Endothelial cell of umbilical vein (primary cell): ENCODE data around the gene EIF5A2. TPM values are rescaled to one million over a fixed set of nuclear protein-coding genes. Genes with fewer than 3 reads are reported as not detected.

Experiments used
- BruUV-seq: library from RNA; stranded (reverse); fragments of 400-500 nt; replicated peaks from 2 replicates; lab custom pipeline; 2021; lab: Mats Ljungman, UMichigan
- CTCF ChIA-PET: fragments of 300-600, 350-600 bp; sonication (Branson Sonifier 250); formaldehyde crosslinking; loops from one replicate; lab custom pipeline; 2021; ENCODE audit warnings: antibody characterized with exemption, inconsistent platforms; lab: Charles Lee
- POLR2A ChIA-PET: fragments of 300-600, 350-600 bp; sonication (Branson Sonifier 250); formaldehyde crosslinking; loops from one replicate; lab custom pipeline; 2021; ENCODE audit warnings: antibody characterized with exemption, inconsistent platforms; lab: Charles Lee
- DNase-seq: peaks from one replicate; pipeline ENCODE4 v3.0.0-alpha.2; 2011; ENCODE audit warnings: low read depth, low spot score
- FAIRE-seq: peaks from 2 replicates; lab custom pipeline; 2011; peaks lifted over from hg19 to GRCh38; lab: Jason Lieb, UNC
- H2AFZ ChIP-seq: 2 replicates; pipeline ENCODE4 v1.6.0; 2012; ENCODE audit warnings: low read depth, low read length, control low read depth, inconsistent platforms
- H3K27ac ChIP-seq: 2 replicates; pipeline ENCODE4 v1.5.1; 2011; ENCODE audit warnings: low read depth, mild to moderate bottlenecking, control low read depth, low read length, moderate library complexity; ENCODE audit not compliant: insufficient read depth
- H3K27me3 ChIP-seq, 2 experiments: 2 replicates each; pipeline versions ENCODE4 v1.6.0 to v1.6.1; 2011; ENCODE audit warnings: low read length in 2 of 2, mixed read lengths in 1 of 2; ENCODE audit not compliant: control insufficient read depth in 2 of 2, insufficient read depth in 2 of 2
- H3K36me3 ChIP-seq, 2 experiments: 2 replicates in 1 of 2; 3 replicates in 1 of 2; pipeline ENCODE4 v1.5.1; 2011; ENCODE audit warnings: low read length in 2 of 2, mild to moderate bottlenecking in 1 of 2, moderate library complexity in 1 of 2; ENCODE audit not compliant: control insufficient read depth in 2 of 2, insufficient read depth in 2 of 2; ENCODE audit errors: extremely low read depth in 1 of 2
- H3K4me1 ChIP-seq: 3 replicates; pipeline ENCODE4 v1.5.1; 2011; ENCODE audit warnings: mild to moderate bottlenecking, low read length; ENCODE audit not compliant: control insufficient read depth, insufficient read depth; ENCODE audit errors: extremely low read depth
- H3K4me2 ChIP-seq: 2 replicates; pipeline ENCODE4 v1.6.1; 2011; ENCODE audit warnings: low read length, control low read depth, mixed read lengths; ENCODE audit not compliant: insufficient read depth
- H3K4me3 ChIP-seq, 3 experiments: fragments of 200-600 bp in 1 of 3; sonication (generic), shearing (Covaris generic) in 1 of 3; replicated peaks in 1 of 3; 2 replicates each; pipeline ENCODE4 v1.5.1; 2011 to 2016; ENCODE audit warnings: control low read depth in 3 of 3, low read length in 3 of 3, mild to moderate bottlenecking in 2 of 3, inconsistent platforms in 1 of 3, low read depth in 1 of 3, moderate library complexity in 1 of 3; ENCODE audit not compliant: insufficient read depth in 1 of 3
- H3K79me2 ChIP-seq: 2 replicates; pipeline ENCODE4 v1.6.0; 2012; ENCODE audit warnings: low read length, inconsistent platforms; ENCODE audit not compliant: control insufficient read depth, insufficient read depth
- H3K9ac ChIP-seq: replicated peaks from 2 replicates; pipeline ENCODE3; 2011; ENCODE audit warnings: low read length, control low read depth; ENCODE audit not compliant: insufficient read depth; ENCODE audit errors: extremely low read depth
- H3K9me1 ChIP-seq: replicated peaks from 3 replicates; pipeline ENCODE4 v1.6.0; 2011; ENCODE audit warnings: mild to moderate bottlenecking, low read length; ENCODE audit not compliant: control insufficient read depth, insufficient read depth; ENCODE audit errors: extremely low read depth
- H3K9me3 ChIP-seq: replicated peaks from 2 replicates; pipeline ENCODE4 v1.5.1; 2012; ENCODE audit warnings: low read length, inconsistent platforms; ENCODE audit not compliant: control insufficient read depth, insufficient read depth
- H4K20me1 ChIP-seq: replicated peaks from 2 replicates; pipeline ENCODE3; 2011; ENCODE audit warnings: mild to moderate bottlenecking, low read length; ENCODE audit not compliant: control insufficient read depth, insufficient read depth; ENCODE audit errors: extremely low read depth
- CTCF ChIP-seq, 2 donors: IDR thresholded peaks; 1 replicate in 1 of 2; 2 replicates in 1 of 2; pipeline ENCODE4 v1.5.1; 2011; ENCODE audit warnings: low read length in 2 of 2, mild to moderate bottlenecking in 2 of 2, moderate library complexity in 2 of 2, control low read depth in 1 of 2, inconsistent platforms in 1 of 2, low read depth in 1 of 2; ENCODE audit not compliant: insufficient read depth in 1 of 2; ENCODE audit errors: extremely low read depth in 1 of 2
- EZH2 ChIP-seq: IDR thresholded peaks from 2 replicates; pipeline ENCODE4 v1.6.1; 2012; ENCODE audit warnings: borderline replicate concordance, low read depth, mild to moderate bottlenecking, moderate library complexity, low read length, inconsistent platforms; ENCODE audit not compliant: severe bottlenecking
- FOS ChIP-seq: IDR thresholded peaks from 2 replicates; pipeline ENCODE4 v1.6.1; 2011; ENCODE audit warnings: mild to moderate bottlenecking, low read length, moderate library complexity, borderline replicate concordance; ENCODE audit not compliant: insufficient read depth
- GATA2 ChIP-seq: IDR thresholded peaks from 2 replicates; pipeline ENCODE4 v1.7.0; 2011; ENCODE audit warnings: low read depth, mild to moderate bottlenecking, moderate library complexity, mixed read lengths, low read length; ENCODE audit not compliant: insufficient read length, insufficient read depth
- JUN ChIP-seq: IDR thresholded peaks from 2 replicates; pipeline ENCODE4 v1.6.1; 2011; ENCODE audit warnings: borderline replicate concordance, low read depth; ENCODE audit not compliant: insufficient read length, insufficient read depth
- MAX ChIP-seq: IDR thresholded peaks from 2 replicates; pipeline ENCODE4 v1.6.1; 2011; ENCODE audit not compliant: insufficient read depth, insufficient read length
- MYC ChIP-seq: IDR thresholded peaks from one replicate; pipeline ENCODE4 v1.6.1; 2011; ENCODE audit warnings: mild to moderate bottlenecking, low read depth, low read length
- POLR2A ChIP-seq: IDR thresholded peaks from 2 replicates; pipeline ENCODE4 v1.6.1; 2012; ENCODE audit warnings: low read depth, mild to moderate bottlenecking, control low read depth, low read length
- POLR2AphosphoS5 ChIP-seq: IDR thresholded peaks from 2 replicates; pipeline ENCODE4 v1.6.1; 2012; ENCODE audit warnings: low read depth, mild to moderate bottlenecking, control low read depth, low read length, moderate library complexity; ENCODE audit not compliant: insufficient read depth
- dilution Hi-C: fragments of 300-500 bp; cut with MboI; formaldehyde crosslinking; loops from one replicate; pipeline ENCODE4 v1.15.0; 2019; ENCODE audit warnings: low sequenced_read_pairs; ENCODE audit not compliant: extremely low pct_ligation_motif_present
- intact Hi-C: fragments of 100-400 bp; cut with micrococcal nuclease; formaldehyde crosslinking; loops from one replicate; pipeline ENCODE4 v1.10.0; 2022
- polyA plus RNA-seq, 4 experiments: library from polyadenylated mRNA; depleted of rRNA in 3 of 4; stranded (reverse) in 3 of 4; unstranded in 1 of 4; fragments of >200 nt; gene quantifications; 2 replicates each; pipeline versions ENCODE4 v1.2.1 to v1.2.3, GENCODE V29; 2011 to 2012; ENCODE audit warnings: missing spikeins in 1 of 4
- total RNA-seq: library from RNA; stranded (reverse); gene quantifications from 2 replicates; pipeline ENCODE4 v1.2.3, GENCODE V29; 2021

The EIF5A2 gene
- total and polyA plus RNA-seq, 2 donors (not counting 3 experiments of a cell fraction or from before 2014, with no cell fraction given) = 3.7 to 10.9 TPM

GRCh38 chr3:170947018-170947769 is 38.8 kb upstream of the EIF5A2 start:
- Histone ChIP-seq H3K9ac (no peak overlapping the region), H3K36me3 (no peaks in the 10 kb centered on the region), H2AFZ (no peak overlapping the region), H3K9me3 (no peaks in the 10 kb centered on the region), H3K79me2 (no peaks in the 10 kb centered on the region), H3K4me3 (no peak overlapping the region), H3K4me1 (peaks cover under 1% of the 10 kb centered on the region), H3K27me3 (peaks cover under 1 to 4% of the 10 kb centered on the region in 2 experiments), H3K9me1 (no peaks in the 10 kb centered on the region), H3K4me2 (no peak overlapping the region), H3K27ac (no peak overlapping the region), H4K20me1 (no peaks in the 10 kb centered on the region)
- no TSS peak for BruUV-seq
- dilution Hi-C loops (no loop called here), intact Hi-C loops (no loop called here)
- FAIRE-seq (no peak), DNase-seq (no peak)
- no peak for TF ChIP-seq GATA2
- no peak for TF ChIP-seq POLR2A
- no peak for TF ChIP-seq JUN
- no peak for TF ChIP-seq EZH2
- TF ChIP-seq CTCF (IDR thresholded peaks at IDR 0.05; ENCODE audit: extremely low read depth in 1 of 2, insufficient read depth in 1 of 2, low read depth in 1 of 2, low read length in 2 of 2) = no peak
- no peak for TF ChIP-seq MYC
- TF ChIP-seq POLR2AphosphoS5 = no peak
- no peak for TF ChIP-seq FOS
- TF ChIP-seq MAX = no peak
- ChIA-PET POLR2A (no interaction called here), CTCF (no interaction called here)
